DMS 273 treated with DMSO at 0.1 percent for 48 hours (cell line): Measurements from ENCODE around the gene EIF5A.

ENCODE experiments used
- DNase-seq: peaks from one replicate; lab custom pipeline; 2025; lab: John Stamatoyannopoulos, UW

The EIF5A gene

GRCh38 chr17:7355573-7355972 lies 48.1 kb downstream of the EIF5A start:
- no peak for DNase-seq

GRCh38 chr17:7356072-7356549 lies 48.7 kb downstream of the EIF5A start:
- DNase-seq: no peak

GRCh38 chr17:7356756-7357155 lies 49.3 kb downstream of the EIF5A start:
- DNase-seq: no peak

- no peak for DNase-seq
Measured at GRCh38 chr17:7357381-7357780, 50.0 kb downstream of the EIF5A start.

GRCh38 chr17:7361906-7362305 lies 54.5 kb downstream of the EIF5A start:
- DNase-seq: no peak
